Measurements from ENCODE around the gene PTPRR. TPM values are rescaled to one million over a fixed set of nuclear protein-coding genes. Genes with fewer than 3 reads are reported as not detected.

Gene PTPRR
- total and polyA plus RNA-seq, 2 donors from 2014 or later = 0.50 to 0.86 TPM

- FAIRE-seq (no peak), DNase-seq (no peak)
- H3K27me3 ChIP-seq (ENCODE audit: control insufficient read depth, insufficient read depth, low read length) = no peaks in the 10 kb centered on the region
- H3K9ac ChIP-seq (ENCODE audit: low read length in 3 of 3) = no peak overlapping the region
- TF ChIP-seq, protein P1, sequence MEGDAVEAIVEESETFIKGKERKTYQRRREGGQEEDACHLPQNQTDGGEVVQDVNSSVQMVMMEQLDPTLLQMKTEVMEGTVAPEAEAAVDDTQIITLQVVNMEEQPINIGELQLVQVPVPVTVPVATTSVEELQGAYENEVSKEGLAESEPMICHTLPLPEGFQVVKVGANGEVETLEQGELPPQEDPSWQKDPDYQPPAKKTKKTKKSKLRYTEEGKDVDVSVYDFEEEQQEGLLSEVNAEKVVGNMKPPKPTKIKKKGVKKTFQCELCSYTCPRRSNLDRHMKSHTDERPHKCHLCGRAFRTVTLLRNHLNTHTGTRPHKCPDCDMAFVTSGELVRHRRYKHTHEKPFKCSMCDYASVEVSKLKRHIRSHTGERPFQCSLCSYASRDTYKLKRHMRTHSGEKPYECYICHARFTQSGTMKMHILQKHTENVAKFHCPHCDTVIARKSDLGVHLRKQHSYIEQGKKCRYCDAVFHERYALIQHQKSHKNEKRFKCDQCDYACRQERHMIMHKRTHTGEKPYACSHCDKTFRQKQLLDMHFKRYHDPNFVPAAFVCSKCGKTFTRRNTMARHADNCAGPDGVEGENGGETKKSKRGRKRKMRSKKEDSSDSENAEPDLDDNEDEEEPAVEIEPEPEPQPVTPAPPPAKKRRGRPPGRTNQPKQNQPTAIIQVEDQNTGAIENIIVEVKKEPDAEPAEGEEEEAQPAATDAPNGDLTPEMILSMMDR (IDR thresholded peaks at IDR 0.05; ENCODE audit: borderline replicate concordance, extremely low read depth, insufficient read depth) = no peak
- H3K9me3 ChIP-seq (ENCODE audit: control insufficient read depth in 2 of 3, insufficient read depth in 1 of 3, low read length in 3 of 3) = no peaks in the 10 kb centered on the region
- H3K27ac ChIP-seq (ENCODE audit: low read depth in 2 of 2, low read length in 2 of 2) = no peak overlapping the region
- intact Hi-C loops (cut with DNase I) = no loop called here
- H3K36me3 ChIP-seq (ENCODE audit: control insufficient read depth in 2 of 3, insufficient read depth in 3 of 3, low read length in 3 of 3) = no peaks in the 10 kb centered on the region
- no peaks in the 10 kb centered on the region for H3K4me1 ChIP-seq (ENCODE audit: control insufficient read depth in 2 of 3, insufficient read depth in 2 of 3, low read depth in 1 of 3, low read length in 3 of 3)
- no peak overlapping the region for H3K4me3 ChIP-seq (ENCODE audit: low read length in 3 of 3)
Observed at GRCh38 chr12:70875628-70876027, 44.9 kb downstream of the PTPRR start.

DNA sequence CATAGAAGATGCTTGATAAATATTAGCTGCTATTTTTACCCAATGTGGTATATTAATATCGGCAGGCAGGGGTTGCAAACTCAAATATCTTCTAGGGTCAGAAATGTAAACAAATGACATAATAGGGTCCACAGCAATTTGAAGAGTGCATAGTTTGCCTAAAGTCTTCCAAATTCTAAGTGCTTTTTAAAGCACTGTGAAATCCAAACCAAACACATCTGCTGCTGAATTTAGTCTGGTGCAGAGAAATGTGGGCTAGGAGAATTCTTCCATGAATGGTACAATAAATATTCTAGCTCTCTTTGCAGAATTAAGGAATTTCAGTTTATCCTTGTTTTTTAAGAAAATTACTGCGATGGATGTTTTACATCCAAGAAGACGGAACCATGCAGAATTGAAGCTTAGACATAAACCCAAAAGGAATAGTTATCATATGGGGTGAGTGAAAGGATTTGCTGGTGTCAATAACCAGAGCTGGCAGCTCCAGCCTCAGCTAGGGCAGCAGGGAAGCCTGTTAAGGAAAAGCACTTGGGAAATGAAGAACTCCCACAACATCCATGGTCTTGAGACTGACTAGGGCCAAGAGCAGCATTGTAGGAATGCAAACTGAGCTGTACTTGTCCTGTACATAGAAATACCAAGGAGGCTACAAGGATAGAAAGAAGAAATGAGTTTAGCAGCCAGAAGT lies 65.5 kb downstream of the PTPRR start:
- H3K9ac ChIP-seq (ENCODE audit: low read length in 3 of 3) = no peak overlapping the region
- H3K4me3 ChIP-seq (ENCODE audit: low read length in 3 of 3) = no peak overlapping the region
- FAIRE-seq (no peak), DNase-seq (no peak)
- H3K9me3 ChIP-seq (ENCODE audit: control insufficient read depth in 2 of 3, insufficient read depth in 1 of 3, low read length in 3 of 3) = no peaks in the 10 kb centered on the region
- intact Hi-C loops (cut with DNase I) = no loop called here
- no peaks in the 10 kb centered on the region for H3K27me3 ChIP-seq (ENCODE audit: control insufficient read depth, insufficient read depth, low read length)
- no peaks in the 10 kb centered on the region for H3K36me3 ChIP-seq (ENCODE audit: control insufficient read depth in 2 of 3, insufficient read depth in 3 of 3, low read length in 3 of 3)
- TF ChIP-seq, protein P1 (IDR thresholded peaks at IDR 0.05; ENCODE audit: borderline replicate concordance, extremely low read depth, insufficient read depth) = no peak
- H3K27ac ChIP-seq (ENCODE audit: low read depth in 2 of 2, low read length in 2 of 2) = no peak overlapping the region
- no peaks in the 10 kb centered on the region for H3K4me1 ChIP-seq (ENCODE audit: control insufficient read depth in 2 of 3, insufficient read depth in 2 of 3, low read depth in 1 of 3, low read length in 3 of 3)

DNA sequence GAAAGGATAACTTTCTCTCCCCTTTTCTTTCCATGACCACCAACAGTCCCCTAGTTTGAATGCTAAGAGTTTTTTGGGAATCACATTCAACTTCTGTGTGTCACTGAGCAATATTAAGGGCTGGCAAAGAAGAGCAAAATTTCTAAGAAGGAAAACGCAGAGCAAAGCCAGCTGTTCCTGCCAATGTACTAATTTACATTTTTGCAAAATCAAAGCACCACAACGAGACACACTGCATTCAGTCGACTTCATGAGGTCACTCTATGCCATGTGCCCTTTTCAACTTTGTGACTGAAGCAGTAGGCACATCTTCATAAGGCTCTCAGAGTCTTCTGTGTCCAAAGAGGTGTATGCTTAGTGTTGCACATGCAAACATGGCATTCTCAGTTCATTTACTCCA lies 66.4 kb downstream of the PTPRR start:
- FAIRE-seq (no peak), DNase-seq (no peak)
- TF ChIP-seq, protein P1 (IDR thresholded peaks at IDR 0.05; ENCODE audit: borderline replicate concordance, extremely low read depth, insufficient read depth) = no peak
- Histone ChIP-seq H3K27ac (ENCODE audit: low read depth in 2 of 2, low read length in 2 of 2) (no peak overlapping the region), H3K9ac (ENCODE audit: low read length in 3 of 3) (no peak overlapping the region), H3K4me3 (ENCODE audit: low read length in 3 of 3) (no peak overlapping the region), H3K4me1 (ENCODE audit: control insufficient read depth in 2 of 3, insufficient read depth in 2 of 3, low read depth in 1 of 3, low read length in 3 of 3) (no peaks in the 10 kb centered on the region), H3K36me3 (ENCODE audit: control insufficient read depth in 2 of 3, insufficient read depth in 3 of 3, low read length in 3 of 3) (no peaks in the 10 kb centered on the region), H3K9me3 (ENCODE audit: control insufficient read depth in 2 of 3, insufficient read depth in 1 of 3, low read length in 3 of 3) (no peaks in the 10 kb centered on the region), H3K27me3 (ENCODE audit: control insufficient read depth, insufficient read depth, low read length) (no peaks in the 10 kb centered on the region)
- intact Hi-C loops (cut with DNase I) = no loop called here

DNA sequence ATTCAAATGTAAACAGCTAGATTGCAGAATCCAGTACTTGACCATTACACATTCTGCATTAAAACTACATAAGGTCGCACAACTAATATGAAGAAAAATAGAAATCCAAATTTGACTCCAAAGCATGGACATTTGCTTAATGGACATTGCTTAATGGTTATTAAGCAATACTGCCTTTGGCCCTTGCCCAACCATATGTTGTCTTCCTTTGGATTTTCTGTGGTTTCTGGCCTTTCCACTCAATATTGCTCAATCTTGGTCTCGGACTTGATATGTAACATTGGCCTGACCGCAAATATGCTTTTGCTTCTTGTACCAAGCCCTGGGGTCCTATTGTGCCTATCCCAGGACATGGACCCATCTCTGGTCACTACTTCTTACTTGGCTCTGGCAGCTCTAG lies 67.2 kb downstream of the PTPRR start:
- intact Hi-C loops (cut with DNase I) = no loop called here
- Histone ChIP-seq H3K9ac (ENCODE audit: low read length in 3 of 3) (no peak overlapping the region), H3K4me3 (ENCODE audit: low read length in 3 of 3) (no peak overlapping the region), H3K36me3 (ENCODE audit: control insufficient read depth in 2 of 3, insufficient read depth in 3 of 3, low read length in 3 of 3) (no peaks in the 10 kb centered on the region), H3K27me3 (ENCODE audit: control insufficient read depth, insufficient read depth, low read length) (no peaks in the 10 kb centered on the region), H3K4me1 (ENCODE audit: control insufficient read depth in 2 of 3, insufficient read depth in 2 of 3, low read depth in 1 of 3, low read length in 3 of 3) (no peaks in the 10 kb centered on the region), H3K27ac (ENCODE audit: low read depth in 2 of 2, low read length in 2 of 2) (no peak overlapping the region), H3K9me3 (ENCODE audit: control insufficient read depth in 2 of 3, insufficient read depth in 1 of 3, low read length in 3 of 3) (no peaks in the 10 kb centered on the region)
- TF ChIP-seq, protein P1 (IDR thresholded peaks at IDR 0.05; ENCODE audit: borderline replicate concordance, extremely low read depth, insufficient read depth) = no peak
- no peak for DNase-seq
- FAIRE-seq = no peak

Measured in kidney (tissue), 14 donors.